Mesendoderm (in vitro differentiated cells): ENCODE measurements around the gene PEX26.
A peak's percentile ranks its signal among the peaks of the same experiment; 100 is the strongest.

Source experiments
- DNase-seq: peaks from one replicate; pipeline ENCODE4 v3.0.0; 2013
- H2AK5ac ChIP-seq: 2 replicates; pipeline ENCODE4 v1.6.1; 2013; ENCODE audit warnings: low read length, inconsistent platforms
- H2BK120ac ChIP-seq: 2 replicates; pipeline ENCODE4 v1.6.1; 2013; ENCODE audit warnings: low read depth, mild to moderate bottlenecking, low read length, moderate library complexity, mixed read lengths
- H2BK15ac ChIP-seq: replicated peaks from 2 replicates; pipeline ENCODE4 v1.6.1; 2013; ENCODE audit warnings: low read depth, mild to moderate bottlenecking, moderate library complexity
- H2BK5ac ChIP-seq: 2 replicates; pipeline ENCODE4 v1.6.1; 2013; ENCODE audit warnings: low read length, inconsistent platforms
- H3K18ac ChIP-seq: 2 replicates; pipeline ENCODE4 v1.6.1; 2013; ENCODE audit warnings: mild to moderate bottlenecking, low read length, mixed read lengths
- H3K23ac ChIP-seq: one replicate; pipeline ENCODE4 v1.6.1; 2013; ENCODE audit warnings: low read length
- H3K27ac ChIP-seq: 2 replicates; pipeline ENCODE4 v1.5.1; 2013; ENCODE audit warnings: low read depth, mild to moderate bottlenecking, inconsistent platforms, low read length, moderate library complexity
- H3K27me3 ChIP-seq: 2 replicates; pipeline ENCODE4 v1.6.1; 2013; ENCODE audit warnings: low read length, control low read depth, mild to moderate bottlenecking, inconsistent platforms; ENCODE audit not compliant: insufficient read depth, poor library complexity
- H3K36me3 ChIP-seq: 2 replicates; pipeline ENCODE4 v1.6.1; 2013; ENCODE audit warnings: low read length, inconsistent platforms; ENCODE audit not compliant: control insufficient read depth, insufficient read depth
- H3K4ac ChIP-seq: one replicate; pipeline ENCODE4 v1.6.1; 2013; ENCODE audit warnings: low read depth, mild to moderate bottlenecking, low read length, moderate library complexity
- H3K4me1 ChIP-seq: 2 replicates; pipeline ENCODE4 v1.6.1; 2013; ENCODE audit warnings: low read depth, low read length, inconsistent platforms; ENCODE audit not compliant: control insufficient read depth
- H3K4me2 ChIP-seq: 2 replicates; pipeline ENCODE4 v1.6.1; 2013; ENCODE audit warnings: low read length
- H3K4me3 ChIP-seq: 2 replicates; pipeline ENCODE4 v1.5.1; 2013; ENCODE audit warnings: mild to moderate bottlenecking, low read length
- H3K56ac ChIP-seq: one replicate; pipeline ENCODE4 v1.6.1; 2013; ENCODE audit warnings: low read length
- H3K79me1 ChIP-seq: 2 replicates; pipeline ENCODE4 v1.6.1; 2013; ENCODE audit warnings: low read length, inconsistent platforms
- H3K79me2 ChIP-seq: 2 replicates; pipeline ENCODE4 v1.6.1; 2013; ENCODE audit warnings: mild to moderate bottlenecking, low read length; ENCODE audit not compliant: control insufficient read depth, insufficient read depth
- H3K9ac ChIP-seq: 2 replicates; pipeline ENCODE4 v1.6.1; 2013; ENCODE audit warnings: low read length, inconsistent platforms
- H4K5ac ChIP-seq: one replicate; pipeline ENCODE4 v1.6.1; 2013; ENCODE audit warnings: low read length
- H4K8ac ChIP-seq: one replicate; pipeline ENCODE4 v1.6.1; 2013; ENCODE audit warnings: low read depth, mild to moderate bottlenecking, control low read depth, low read length, moderate library complexity
- WGBS: extraction: QIAGEN DNeasy Blood & Tissue Kit; methylation state at CpG from one replicate; pipeline ENCODE4 v1.1.7; 2013; ENCODE audit warnings: low lambda C conversion rate, missing lambda C conversion rate; ENCODE audit not compliant: insufficient coverage; ENCODE audit errors: extremely low coverage; 5-methylcytosine and 5-hydroxymethylcytosine counted together

The PEX26 gene

DNA sequence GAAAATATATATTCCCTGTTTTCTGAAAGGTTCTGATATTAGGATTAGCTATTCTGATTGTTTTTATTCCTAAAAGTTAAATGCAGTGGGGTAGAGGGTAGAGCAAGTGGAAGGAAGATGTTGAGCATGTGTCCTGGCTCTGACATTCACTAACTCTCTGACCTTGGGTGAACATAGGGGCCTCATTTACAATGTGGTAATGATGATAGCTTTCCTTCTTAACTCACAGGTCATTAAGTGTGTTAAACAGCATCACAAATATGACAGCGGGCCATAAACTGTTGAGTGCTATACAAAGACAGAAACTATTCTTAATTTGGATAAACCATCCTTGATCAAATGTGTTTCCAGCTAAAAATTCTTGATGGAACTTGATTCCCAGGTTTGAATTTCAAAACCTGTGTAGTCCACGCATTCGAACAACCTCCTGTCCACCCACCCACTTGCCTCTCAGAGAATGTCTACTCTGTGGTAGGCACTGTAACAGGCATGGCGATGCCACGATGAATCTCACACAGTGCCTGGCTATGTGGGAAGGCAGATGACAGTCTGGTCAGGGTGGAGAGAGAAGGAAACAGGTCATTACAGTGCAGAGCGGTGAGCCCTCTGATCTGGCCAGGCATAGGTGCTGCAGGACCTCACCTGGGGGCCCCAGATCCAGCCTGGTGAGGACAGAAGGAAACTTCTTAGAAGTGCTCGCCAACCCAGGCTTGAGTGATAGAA is 19.3 kb upstream of the PEX26 start:
- H3K79me1 ChIP-seq: no peaks in the 10 kb centered on the region
- H3K36me3 ChIP-seq: no peaks in the 10 kb centered on the region
- no peaks in the 10 kb centered on the region for H3K4me1 ChIP-seq
- no peak overlapping the region for H3K23ac ChIP-seq
- H2AK5ac ChIP-seq: no peak overlapping the region
- H3K9ac ChIP-seq: no peak overlapping the region
- no peak overlapping the region for H3K27ac ChIP-seq
- H3K4me2 ChIP-seq: no peak overlapping the region
- H2BK5ac ChIP-seq: no peak overlapping the region
- no peak overlapping the region for H4K5ac ChIP-seq
- no peak overlapping the region for H3K18ac ChIP-seq
- H2BK120ac ChIP-seq: no peak overlapping the region
- no peak for DNase-seq
- no CpG with 5 or more reads among the region's 7 CpGs for WGBS
- H3K79me2 ChIP-seq: no peaks in the 10 kb centered on the region
- H4K8ac ChIP-seq: no peak overlapping the region
- no peak overlapping the region for H2BK15ac ChIP-seq
- no peaks in the 10 kb centered on the region for H3K27me3 ChIP-seq
- H3K56ac ChIP-seq: no peak overlapping the region
- H3K4me3 ChIP-seq: no peak overlapping the region
- H3K4ac ChIP-seq: no peak overlapping the region

- Histone ChIP-seq H3K27me3 (no peaks in the 10 kb centered on the region), H3K9ac (no peak overlapping the region), H3K4me1 (no peaks in the 10 kb centered on the region), H2BK15ac (no peak overlapping the region), H4K5ac (no peak overlapping the region), H3K23ac (no peak overlapping the region), H3K56ac (no peak overlapping the region), H3K4me2 (no peak overlapping the region), H3K4me3 (no peak overlapping the region), H3K4ac (no peak overlapping the region), H2BK120ac (no peak overlapping the region), H4K8ac (no peak overlapping the region), H3K79me2 (no peaks in the 10 kb centered on the region), H2BK5ac (no peak overlapping the region), H3K36me3 (no peaks in the 10 kb centered on the region), H3K79me1 (no peaks in the 10 kb centered on the region), H2AK5ac (no peak overlapping the region), H3K18ac (no peak overlapping the region), H3K27ac (no peak overlapping the region)
- WGBS: no CpG with 5 or more reads among the region's 5 CpGs
- no peak for DNase-seq
Observed at GRCh38 chr22:18059094-18059417, 18.7 kb upstream of the PEX26 start.

- WGBS: no CpG with 5 or more reads among the region's 3 CpGs
- H3K56ac ChIP-seq: no peak overlapping the region
- no peak for DNase-seq
Observed at GRCh38 chr22:18059473-18059872, 18.3 kb upstream of the PEX26 start.

DNA sequence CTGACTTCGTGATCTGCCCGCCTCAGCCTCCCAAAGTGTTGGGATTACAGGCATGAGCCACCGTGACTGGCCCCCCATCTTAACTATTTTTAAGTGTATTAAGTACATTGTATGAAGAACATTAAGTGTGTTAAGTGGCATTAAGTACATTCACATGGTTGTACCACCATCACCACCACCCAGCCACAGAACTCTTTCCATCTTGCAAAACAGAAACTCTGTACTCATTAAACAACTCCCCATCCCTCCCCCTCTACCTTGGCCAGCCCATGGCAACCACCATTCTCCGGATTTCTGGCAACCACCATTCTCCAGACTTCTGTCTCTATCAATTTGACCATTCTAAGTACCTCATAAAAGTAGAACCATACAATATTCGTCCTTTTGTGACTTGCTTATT is 17.8 kb upstream of the PEX26 start:
- Histone ChIP-seq H2BK120ac (no peak overlapping the region), H3K23ac (no peak overlapping the region), H3K4ac (no peak overlapping the region), H3K56ac (no peak overlapping the region), H4K5ac (no peak overlapping the region), H3K79me1 (no peaks in the 10 kb centered on the region), H3K79me2 (no peaks in the 10 kb centered on the region), H2BK5ac (no peak overlapping the region), H4K8ac (no peak overlapping the region), H3K36me3 (no peaks in the 10 kb centered on the region), H3K4me3 (no peak overlapping the region), H3K9ac (no peak overlapping the region), H2BK15ac (no peak overlapping the region), H2AK5ac (no peak overlapping the region), H3K27me3 (no peaks in the 10 kb centered on the region), H3K4me2 (no peak overlapping the region), H3K18ac (no peak overlapping the region), H3K4me1 (no peaks in the 10 kb centered on the region), H3K27ac (no peak overlapping the region)
- no peak for DNase-seq
- no CpG with 5 or more reads among the region's 5 CpGs for WGBS

More at GRCh38 chr22:18059473-18059872, 18.3 kb upstream of the PEX26 start:
- Histone ChIP-seq H3K79me2 (no peaks in the 10 kb centered on the region), H3K4ac (no peak overlapping the region), H2BK5ac (no peak overlapping the region), H3K4me3 (no peak overlapping the region), H4K5ac (no peak overlapping the region), H3K4me1 (no peaks in the 10 kb centered on the region), H3K79me1 (no peaks in the 10 kb centered on the region), H2AK5ac (no peak overlapping the region), H3K27ac (no peak overlapping the region), H3K23ac (no peak overlapping the region), H3K18ac (no peak overlapping the region), H3K27me3 (no peaks in the 10 kb centered on the region), H3K36me3 (no peaks in the 10 kb centered on the region), H2BK120ac (no peak overlapping the region), H3K4me2 (no peak overlapping the region), H3K9ac (no peak overlapping the region), H2BK15ac (no peak overlapping the region), H4K8ac (no peak overlapping the region)

DNA sequence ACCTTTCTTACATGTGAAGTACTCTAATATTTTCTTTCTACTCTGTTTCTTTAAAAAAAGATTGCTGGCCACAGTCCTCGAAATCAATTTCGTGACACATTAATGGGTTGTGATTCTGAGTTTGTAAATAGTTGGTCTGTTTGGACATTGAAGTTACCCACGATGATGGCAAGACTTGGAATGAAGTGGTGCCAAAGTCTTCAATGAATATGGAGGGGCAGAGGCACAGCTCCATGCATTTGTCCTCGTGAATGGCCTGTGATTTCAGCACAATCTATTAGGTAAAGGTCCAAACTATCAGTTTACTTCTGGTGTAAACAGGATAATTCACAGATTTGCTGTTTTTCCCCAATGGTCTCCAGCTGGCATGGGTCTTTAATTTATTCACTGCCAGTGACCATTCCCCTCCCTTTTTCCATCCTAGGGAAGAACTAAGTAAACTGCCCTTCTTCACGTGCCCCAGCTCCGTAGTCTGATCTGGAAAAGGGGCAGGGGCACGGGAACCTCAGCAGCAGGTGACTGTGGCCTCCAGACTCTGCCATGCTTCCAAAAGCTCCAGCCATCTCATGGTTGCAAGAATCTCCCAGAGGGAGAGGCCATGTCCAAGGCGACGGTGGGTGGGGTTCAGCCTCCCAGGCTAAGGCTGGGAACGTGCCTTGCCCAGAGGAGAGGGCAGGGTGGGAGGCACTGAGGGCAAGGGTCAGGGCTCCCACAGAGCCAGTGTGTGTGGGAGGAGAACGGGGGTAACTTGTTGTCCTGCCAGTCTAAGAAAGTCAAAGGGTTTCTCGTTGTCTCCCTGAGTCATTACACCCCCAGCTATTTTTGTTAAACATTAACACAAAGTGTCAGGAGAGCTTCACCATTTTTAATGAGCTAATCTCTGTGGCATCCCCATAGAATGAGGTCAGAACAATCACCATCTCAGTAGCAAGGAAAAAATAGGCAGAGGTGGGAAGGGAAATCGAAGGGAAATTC is 16.9 kb upstream of the PEX26 start:
- H2BK15ac ChIP-seq: no peak overlapping the region
- H3K36me3 ChIP-seq: no peaks in the 10 kb centered on the region
- no peak overlapping the region for H3K18ac ChIP-seq
- no peaks in the 10 kb centered on the region for H3K27me3 ChIP-seq
- no peak overlapping the region for H2AK5ac ChIP-seq
- H4K8ac ChIP-seq: no peak overlapping the region
- H3K23ac ChIP-seq: no peak overlapping the region
- H2BK5ac ChIP-seq: no peak overlapping the region
- no peak overlapping the region for H3K4me3 ChIP-seq
- peak; percentile 78 for DNase-seq
- no CpG with 5 or more reads among the region's 13 CpGs for WGBS
- no peak overlapping the region for H2BK120ac ChIP-seq
- H3K4ac ChIP-seq: no peak overlapping the region
- no peak overlapping the region for H3K27ac ChIP-seq
- no peak overlapping the region for H4K5ac ChIP-seq
- H3K4me2 ChIP-seq: no peak overlapping the region
- no peaks in the 10 kb centered on the region for H3K79me2 ChIP-seq
- H3K4me1 ChIP-seq: no peaks in the 10 kb centered on the region
- H3K79me1 ChIP-seq: no peaks in the 10 kb centered on the region
- no peak overlapping the region for H3K56ac ChIP-seq
- no peak overlapping the region for H3K9ac ChIP-seq
